Right atrium auricular region (tissue), 2 donors: ENCODE measurements around the gene LAMC3. TPM values are rescaled to one million over a fixed set of nuclear protein-coding genes. Genes with fewer than 3 reads are reported as not detected.

Experiments used
- DNase-seq: peaks from one replicate; pipeline ENCODE4 v3.0.0-alpha.2; 2019; ENCODE audit warnings: low spot score
- H3K27ac ChIP-seq, 2 donors: fragments of 200-600 bp; sonication (generic); 1 replicate in 1 of 2; 2 replicates in 1 of 2; pipeline ENCODE4 v1.5.1; 2016 to 2019
- H3K27me3 ChIP-seq, 2 donors: fragments of 200-600 bp; sonication (generic); one replicate each; pipeline versions ENCODE4 v1.5.1 to v1.6.0; 2017 to 2019
- H3K36me3 ChIP-seq: fragments of 200-600 bp; sonication (generic); one replicate; pipeline ENCODE4 v1.5.1; 2016
- H3K4me1 ChIP-seq, 2 donors: fragments of 200-600 bp; sonication (generic); one replicate each; pipeline versions ENCODE4 v1.5.1 to v1.6.0; 2017 to 2019
- H3K4me3 ChIP-seq, 2 donors: fragments of 200-600 bp; sonication (generic); 1 replicate in 1 of 2; 2 replicates in 1 of 2; pipeline ENCODE4 v1.5.1; 2017 to 2019; ENCODE audit warnings: mild to moderate bottlenecking in 1 of 2, moderate library complexity in 1 of 2
- H3K9me3 ChIP-seq, 2 donors: fragments of 200-600 bp; sonication (generic); one replicate each; pipeline ENCODE4 v1.5.1; 2019
- total RNA-seq, 2 donors: library from RNA; depleted of rRNA; stranded (reverse); fragments of >200 nt; gene quantifications; one replicate each; pipeline ENCODE4 v1.1.0, GENCODE V29; 2016
- TF ChIP-seq, protein P1 (sequence below), 2 donors: fragments of 200-600 bp; sonication (generic); IDR thresholded peaks; one replicate each; pipeline ENCODE4 v1.5.1; 2019; ENCODE audit warnings: antibody characterized with exemption in 2 of 2

The LAMC3 gene
- total RNA-seq, 2 donors from 2014 or later: 0.56 to 1.6 TPM

DNA sequence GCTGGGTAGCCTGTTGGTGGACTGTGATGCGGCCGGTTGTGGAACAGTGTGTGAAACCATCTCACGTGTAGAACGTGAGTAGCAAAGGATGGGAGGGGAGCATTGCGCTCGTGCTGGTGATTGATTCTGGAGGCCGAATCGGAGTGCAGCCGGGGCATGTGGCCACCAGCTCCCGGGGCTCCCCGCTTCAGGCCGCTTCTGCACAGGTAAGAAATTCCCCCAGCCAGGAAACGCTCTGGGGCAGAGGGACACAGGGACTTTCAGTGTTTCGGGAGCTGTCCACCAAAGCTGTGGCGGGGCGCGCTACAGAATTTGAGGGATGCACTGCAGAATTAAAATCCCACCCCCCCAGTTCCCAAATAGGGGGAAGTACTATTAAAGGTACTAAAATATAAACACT lies 41.9 kb downstream of the LAMC3 start:
- H3K9me3 ChIP-seq: no peaks in the 10 kb centered on the region

DNA sequence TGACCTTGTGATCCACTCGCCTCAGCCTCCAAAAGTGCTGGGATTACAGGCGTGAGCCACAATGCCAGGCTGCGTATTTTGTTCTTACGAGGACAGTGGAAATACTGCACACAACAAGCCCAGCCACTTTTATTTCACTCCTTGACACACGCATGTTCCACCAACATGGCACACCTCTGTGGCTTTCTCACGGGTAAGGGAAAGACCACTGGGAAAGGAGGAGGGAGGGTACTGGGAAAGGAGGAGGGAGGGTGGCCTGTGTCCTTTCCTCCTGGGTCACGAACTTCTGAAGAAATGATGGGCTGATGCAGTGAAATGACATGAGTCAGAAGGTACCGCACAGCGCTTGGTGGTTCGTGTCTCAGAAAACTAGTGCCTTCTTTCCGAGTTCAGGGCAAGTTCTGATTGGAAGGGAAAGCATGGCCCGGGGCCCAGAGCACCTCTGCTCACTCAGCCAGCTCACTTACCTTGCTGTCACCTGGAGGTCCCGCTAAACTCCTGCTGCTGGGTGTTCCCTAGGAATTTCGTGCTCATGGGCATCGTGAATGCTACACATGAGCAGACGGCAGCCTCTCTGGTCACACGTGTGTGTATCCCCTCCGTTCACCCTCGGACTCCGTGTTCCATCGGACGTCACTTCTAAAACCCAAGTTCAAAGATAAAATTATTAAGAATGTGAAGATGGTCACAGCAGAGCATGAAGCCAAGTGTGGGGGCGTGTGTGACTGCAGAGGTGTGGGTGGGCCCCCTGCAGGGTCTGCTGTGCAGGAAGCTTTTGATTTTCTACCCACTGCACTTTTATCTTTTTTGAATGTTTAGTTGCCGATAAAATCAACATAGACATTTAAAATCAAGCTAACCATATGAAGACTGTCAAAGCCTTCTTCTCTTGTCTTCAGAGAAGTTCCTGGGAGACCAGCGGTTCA lies 42.9 kb downstream of the LAMC3 start:
- no peaks in the 10 kb centered on the region for H3K9me3 ChIP-seq
- H3K4me3 ChIP-seq: no peak overlapping the region
- DNase-seq: no peak
- no peak overlapping the region for H3K27ac ChIP-seq
- no peaks in the 10 kb centered on the region for H3K27me3 ChIP-seq
- TF ChIP-seq, protein P1, sequence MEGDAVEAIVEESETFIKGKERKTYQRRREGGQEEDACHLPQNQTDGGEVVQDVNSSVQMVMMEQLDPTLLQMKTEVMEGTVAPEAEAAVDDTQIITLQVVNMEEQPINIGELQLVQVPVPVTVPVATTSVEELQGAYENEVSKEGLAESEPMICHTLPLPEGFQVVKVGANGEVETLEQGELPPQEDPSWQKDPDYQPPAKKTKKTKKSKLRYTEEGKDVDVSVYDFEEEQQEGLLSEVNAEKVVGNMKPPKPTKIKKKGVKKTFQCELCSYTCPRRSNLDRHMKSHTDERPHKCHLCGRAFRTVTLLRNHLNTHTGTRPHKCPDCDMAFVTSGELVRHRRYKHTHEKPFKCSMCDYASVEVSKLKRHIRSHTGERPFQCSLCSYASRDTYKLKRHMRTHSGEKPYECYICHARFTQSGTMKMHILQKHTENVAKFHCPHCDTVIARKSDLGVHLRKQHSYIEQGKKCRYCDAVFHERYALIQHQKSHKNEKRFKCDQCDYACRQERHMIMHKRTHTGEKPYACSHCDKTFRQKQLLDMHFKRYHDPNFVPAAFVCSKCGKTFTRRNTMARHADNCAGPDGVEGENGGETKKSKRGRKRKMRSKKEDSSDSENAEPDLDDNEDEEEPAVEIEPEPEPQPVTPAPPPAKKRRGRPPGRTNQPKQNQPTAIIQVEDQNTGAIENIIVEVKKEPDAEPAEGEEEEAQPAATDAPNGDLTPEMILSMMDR (IDR thresholded peaks at IDR 0.05): no peak
- no peaks in the 10 kb centered on the region for H3K36me3 ChIP-seq
- peaks cover 0 to 1% of the 10 kb centered on the region in 2 donors for H3K4me1 ChIP-seq

More for the DNA sequence above, 41.9 kb downstream of the LAMC3 start:
- no peaks in the 10 kb centered on the region for H3K27me3 ChIP-seq
- H3K36me3 ChIP-seq: no peaks in the 10 kb centered on the region
- TF ChIP-seq, protein P1 (IDR thresholded peaks at IDR 0.05): no peak
- peaks cover 0 to 6% of the 10 kb centered on the region in 2 donors for H3K4me1 ChIP-seq
- no peak overlapping the region for H3K4me3 ChIP-seq
- no peak overlapping the region for H3K27ac ChIP-seq
- no peak for DNase-seq

DNA sequence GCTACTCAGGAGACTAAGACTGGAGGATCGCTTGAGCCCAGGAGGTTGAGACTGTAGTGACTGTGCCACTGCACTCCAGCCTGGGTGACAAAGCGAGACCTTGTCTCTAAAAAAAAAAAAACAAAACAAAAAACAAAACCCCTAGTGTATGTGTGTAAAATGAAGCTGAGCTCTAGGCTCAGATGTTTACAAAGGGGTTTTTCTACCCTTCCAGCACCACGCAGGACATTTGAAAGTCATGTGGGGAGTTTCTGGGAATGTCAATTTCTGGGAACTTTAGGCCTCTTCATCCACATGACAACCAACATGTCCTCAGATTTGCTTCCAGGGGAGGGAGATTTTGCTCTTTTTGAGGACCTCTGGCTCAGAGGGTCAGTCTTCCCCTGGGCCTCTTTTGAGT lies 44.9 kb downstream of the LAMC3 start:
- no peak for DNase-seq
- Histone ChIP-seq H3K27me3 (no peaks in the 10 kb centered on the region), H3K9me3 (no peaks in the 10 kb centered on the region), H3K27ac (no peak overlapping the region), H3K4me3 (no peak overlapping the region), H3K4me1 (no peaks in the 10 kb centered on the region), H3K36me3 (no peaks in the 10 kb centered on the region)
- TF ChIP-seq, protein P1 (IDR thresholded peaks at IDR 0.05): no peak

DNA sequence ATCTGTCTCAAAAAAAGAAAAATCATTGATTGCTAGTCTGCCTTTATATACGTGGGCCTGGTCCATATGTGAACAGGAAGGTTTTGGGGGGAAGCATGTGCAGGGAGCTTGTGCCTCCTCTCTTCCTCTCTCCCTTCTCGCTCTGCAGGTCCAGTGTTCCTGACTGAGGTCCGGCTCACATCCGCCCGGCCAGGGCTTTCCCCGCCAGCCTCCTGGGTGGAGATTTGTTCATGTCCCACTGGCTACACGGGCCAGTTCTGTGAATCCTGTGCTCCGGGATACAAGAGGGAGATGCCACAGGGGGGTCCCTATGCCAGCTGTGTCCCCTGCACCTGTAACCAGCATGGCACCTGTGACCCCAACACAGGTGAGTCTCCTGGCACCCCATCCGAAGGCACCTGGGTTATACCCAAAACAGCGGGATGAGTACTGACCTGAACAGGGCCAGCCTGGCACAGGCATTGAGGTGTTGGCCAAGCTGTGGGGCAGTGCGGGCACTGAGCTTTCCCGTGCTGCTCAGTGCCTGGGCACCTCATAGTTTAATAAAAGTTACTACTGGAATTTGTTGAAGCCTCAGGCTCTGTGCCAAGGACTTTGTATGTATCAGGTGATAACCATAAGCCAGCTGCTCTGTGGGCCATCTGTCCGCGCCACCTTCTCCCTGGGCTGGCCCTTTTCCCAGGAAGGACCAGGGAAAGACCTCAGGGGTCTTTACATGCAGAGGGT lies 48.0 kb downstream of the LAMC3 start:
- H3K4me1 ChIP-seq: no peaks in the 10 kb centered on the region
- H3K36me3 ChIP-seq: no peaks in the 10 kb centered on the region
- no peak overlapping the region for H3K4me3 ChIP-seq
- TF ChIP-seq, protein P1 (IDR thresholded peaks at IDR 0.05): no peak
- DNase-seq: no peak
- no peak overlapping the region for H3K27ac ChIP-seq
- H3K9me3 ChIP-seq: no peaks in the 10 kb centered on the region
- H3K27me3 ChIP-seq: no peaks in the 10 kb centered on the region

DNA sequence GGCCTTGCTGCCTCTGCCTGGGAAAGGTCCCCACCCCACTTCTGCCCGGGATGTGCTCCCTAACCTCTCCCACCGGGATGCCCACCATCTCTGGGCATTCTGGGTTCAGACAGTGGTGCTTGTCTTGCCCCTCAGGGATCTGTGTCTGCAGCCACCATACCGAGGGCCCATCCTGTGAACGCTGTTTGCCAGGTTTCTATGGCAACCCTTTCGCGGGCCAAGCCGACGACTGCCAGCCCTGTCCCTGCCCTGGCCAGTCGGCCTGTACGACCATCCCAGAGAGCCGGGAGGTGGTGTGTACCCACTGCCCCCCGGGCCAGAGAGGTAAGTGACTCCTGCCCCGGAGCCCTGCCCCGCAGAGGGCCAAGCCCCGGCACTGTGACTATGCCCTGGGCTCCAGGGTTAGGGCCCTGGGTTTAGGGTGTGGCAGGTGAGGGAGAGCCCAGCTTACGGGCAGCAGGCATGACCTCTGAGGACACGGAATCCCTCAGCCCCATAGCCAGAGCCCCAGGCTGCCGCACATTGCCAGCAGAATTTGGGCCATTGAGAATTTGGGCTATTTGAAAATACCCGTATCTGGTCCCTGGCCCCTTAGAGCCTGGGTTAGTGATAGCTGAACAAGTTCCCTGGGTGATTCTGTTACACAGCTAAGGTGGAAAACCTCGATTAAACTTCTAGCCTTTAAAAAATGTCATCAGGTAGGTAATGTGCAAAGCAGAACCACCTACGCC lies 52.1 kb downstream of the LAMC3 start:
- H3K27ac ChIP-seq: no peak overlapping the region
- no peaks in the 10 kb centered on the region for H3K36me3 ChIP-seq
- no peaks in the 10 kb centered on the region for H3K27me3 ChIP-seq
- TF ChIP-seq, protein P1 (IDR thresholded peaks at IDR 0.05): no peak
- no peak overlapping the region for H3K4me3 ChIP-seq
- DNase-seq: no peak
- no peaks in the 10 kb centered on the region for H3K9me3 ChIP-seq
- no peaks in the 10 kb centered on the region for H3K4me1 ChIP-seq
